Astrocyte (in vitro differentiated cells and primary cell): ENCODE results near the gene FAF2. TPM values are rescaled to one million over a fixed set of nuclear protein-coding genes. Genes with fewer than 3 reads are reported as not detected.

Experiments
- DNase-seq: peaks from one replicate; pipeline ENCODE4 v3.0.0-alpha.2; 2010; ENCODE audit warnings: low read depth
- FAIRE-seq: peaks from 2 replicates; lab custom pipeline; 2011; peaks lifted over from hg19 to GRCh38; lab: Jason Lieb, UNC
- H2AFZ ChIP-seq: 2 replicates; pipeline ENCODE4 v1.6.0; 2012; ENCODE audit warnings: low read depth, low read length, inconsistent platforms
- H3K27ac ChIP-seq: 2 replicates; pipeline ENCODE4 v1.5.1; 2011; ENCODE audit warnings: low read depth, low read length, inconsistent platforms
- H3K27me3 ChIP-seq: 2 replicates; pipeline ENCODE4 v1.6.0; 2011; ENCODE audit warnings: low read length, inconsistent platforms; ENCODE audit not compliant: insufficient read depth
- H3K36me3 ChIP-seq: 2 replicates; pipeline ENCODE4 v1.5.1; 2011; ENCODE audit warnings: low read length, inconsistent platforms; ENCODE audit not compliant: insufficient read depth
- H3K4me1 ChIP-seq: 2 replicates; pipeline ENCODE4 v1.5.1; 2011; ENCODE audit warnings: low read length, inconsistent platforms; ENCODE audit not compliant: insufficient read depth
- H3K4me2 ChIP-seq: 2 replicates; pipeline ENCODE4 v1.6.0; 2012; ENCODE audit warnings: low read length, inconsistent platforms
- H3K4me3 ChIP-seq: 2 replicates; pipeline ENCODE4 v1.5.1; 2011; ENCODE audit warnings: low read depth, mild to moderate bottlenecking, low read length, inconsistent platforms; ENCODE audit not compliant: insufficient read depth
- H3K79me2 ChIP-seq: 2 replicates; pipeline ENCODE4 v1.6.0; 2012; ENCODE audit warnings: mild to moderate bottlenecking, low read length, inconsistent platforms; ENCODE audit not compliant: insufficient read depth
- H3K9ac ChIP-seq: 2 replicates; pipeline ENCODE4 v1.6.0; 2012; ENCODE audit warnings: mild to moderate bottlenecking, low read length, inconsistent platforms
- H3K9me3 ChIP-seq: 2 replicates; pipeline ENCODE4 v1.5.1; 2012; ENCODE audit warnings: low read depth, mild to moderate bottlenecking, low read length, inconsistent platforms; ENCODE audit not compliant: insufficient read depth
- H4K20me1 ChIP-seq: 2 replicates; pipeline ENCODE4 v1.6.0; 2012; ENCODE audit warnings: low read length, inconsistent platforms; ENCODE audit not compliant: insufficient read depth
- H3K27ac Mint-ChIP-seq: one replicate; pipeline ENCODE4 v1.8.0; 2021; ENCODE audit warnings: mild to moderate bottlenecking, mixed read lengths; ENCODE audit not compliant: unreplicated experiment
- H3K27me3 Mint-ChIP-seq: one replicate; pipeline ENCODE4 v1.8.0; 2021; ENCODE audit warnings: low read depth, mixed read lengths; ENCODE audit not compliant: unreplicated experiment
- H3K36me3 Mint-ChIP-seq: one replicate; pipeline ENCODE4 v1.8.0; 2021; ENCODE audit warnings: low read depth, mixed read lengths; ENCODE audit not compliant: unreplicated experiment
- H3K4me1 Mint-ChIP-seq: one replicate; pipeline ENCODE4 v1.8.0; 2021; ENCODE audit warnings: low read depth, mixed read lengths; ENCODE audit not compliant: unreplicated experiment
- H3K4me3 Mint-ChIP-seq: one replicate; pipeline ENCODE4 v1.8.0; 2021; ENCODE audit warnings: mild to moderate bottlenecking, moderate library complexity, mixed read lengths; ENCODE audit not compliant: unreplicated experiment
- H3K9me3 Mint-ChIP-seq: one replicate; pipeline ENCODE4 v1.8.0; 2021; ENCODE audit warnings: mild to moderate bottlenecking, mixed read lengths; ENCODE audit not compliant: unreplicated experiment
- EZH2 ChIP-seq: IDR thresholded peaks from 2 replicates; pipeline ENCODE4 v1.6.1; 2012; ENCODE audit warnings: mild to moderate bottlenecking, low read length, inconsistent platforms; ENCODE audit not compliant: insufficient read depth
- total RNA-seq: library from RNA; stranded (reverse); gene quantifications from 2 replicates; pipeline ENCODE4 v1.2.1, GENCODE V29; 2021
- TF ChIP-seq, protein P1 (sequence below): IDR thresholded peaks from 2 replicates; pipeline ENCODE4 v1.5.1; 2011; ENCODE audit warnings: low read depth, mild to moderate bottlenecking, inconsistent platforms, low read length, moderate library complexity; ENCODE audit not compliant: insufficient read depth

Gene FAF2
- total RNA-seq, 1 donor from 2014 or later, result 56.2 TPM

DNA sequence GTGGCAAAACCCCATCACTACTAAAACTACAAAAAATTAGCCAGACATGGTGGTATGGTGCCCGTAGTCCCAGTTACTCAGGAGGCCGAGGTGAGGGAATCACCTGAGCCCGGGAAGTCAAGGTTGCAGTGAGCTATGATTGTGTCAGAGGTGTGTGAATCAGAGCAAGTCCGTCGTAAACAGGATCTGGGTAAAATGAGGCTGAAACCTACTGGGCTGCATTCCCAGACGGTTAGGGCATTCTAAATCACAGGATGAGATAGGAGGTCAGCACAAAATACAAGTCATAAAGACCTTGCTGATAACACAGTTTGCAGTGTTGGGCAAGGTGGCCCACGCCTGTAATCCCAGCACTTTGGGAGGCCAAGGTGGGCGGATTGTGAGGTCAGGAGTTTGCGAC, 29.9 kb upstream of the FAF2 start:
- H3K4me3 ChIP-seq, result no peak overlapping the region
- peaks cover 5% of the 10 kb centered on the region for H3K27me3 ChIP-seq
- H2AFZ ChIP-seq, result no peak overlapping the region
- H3K27ac ChIP-seq, result no peak overlapping the region
- peaks cover 23% of the 10 kb centered on the region for H4K20me1 ChIP-seq
- no peak overlapping the region for H3K9ac ChIP-seq
- H3K36me3 ChIP-seq, result no peaks in the 10 kb centered on the region
- TF ChIP-seq EZH2, result no peak
- TF ChIP-seq, protein P1, sequence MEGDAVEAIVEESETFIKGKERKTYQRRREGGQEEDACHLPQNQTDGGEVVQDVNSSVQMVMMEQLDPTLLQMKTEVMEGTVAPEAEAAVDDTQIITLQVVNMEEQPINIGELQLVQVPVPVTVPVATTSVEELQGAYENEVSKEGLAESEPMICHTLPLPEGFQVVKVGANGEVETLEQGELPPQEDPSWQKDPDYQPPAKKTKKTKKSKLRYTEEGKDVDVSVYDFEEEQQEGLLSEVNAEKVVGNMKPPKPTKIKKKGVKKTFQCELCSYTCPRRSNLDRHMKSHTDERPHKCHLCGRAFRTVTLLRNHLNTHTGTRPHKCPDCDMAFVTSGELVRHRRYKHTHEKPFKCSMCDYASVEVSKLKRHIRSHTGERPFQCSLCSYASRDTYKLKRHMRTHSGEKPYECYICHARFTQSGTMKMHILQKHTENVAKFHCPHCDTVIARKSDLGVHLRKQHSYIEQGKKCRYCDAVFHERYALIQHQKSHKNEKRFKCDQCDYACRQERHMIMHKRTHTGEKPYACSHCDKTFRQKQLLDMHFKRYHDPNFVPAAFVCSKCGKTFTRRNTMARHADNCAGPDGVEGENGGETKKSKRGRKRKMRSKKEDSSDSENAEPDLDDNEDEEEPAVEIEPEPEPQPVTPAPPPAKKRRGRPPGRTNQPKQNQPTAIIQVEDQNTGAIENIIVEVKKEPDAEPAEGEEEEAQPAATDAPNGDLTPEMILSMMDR, result no peak
- Mint-ChIP-seq H3K27me3 (peaks cover 10% of the 10 kb centered on the region), H3K9me3 (peaks cover 18% of the 10 kb centered on the region), H3K4me3 (peak overlapping the region; percentile 16), H3K4me1 (peaks cover 16% of the 10 kb centered on the region), H3K27ac (peak overlapping the region; percentile 59), H3K36me3 (no peaks in the 10 kb centered on the region)
- H3K4me2 ChIP-seq, result no peak overlapping the region
- FAIRE-seq, result no peak
- H3K4me1 ChIP-seq, result peaks cover 11% of the 10 kb centered on the region
- peaks cover 25% of the 10 kb centered on the region for H3K79me2 ChIP-seq
- H3K9me3 ChIP-seq, result peaks cover 3% of the 10 kb centered on the region
- peak; percentile 35 for DNase-seq

GRCh38 chr5:176420086-176420485, 28.1 kb upstream of the FAF2 start:
- DNase-seq (no peak), FAIRE-seq (no peak)
- Mint-ChIP-seq H3K27me3 (peaks cover 10% of the 10 kb centered on the region), H3K4me3 (no peak overlapping the region), H3K4me1 (peaks cover 11% of the 10 kb centered on the region), H3K36me3 (no peaks in the 10 kb centered on the region), H3K9me3 (peaks cover 19% of the 10 kb centered on the region), H3K27ac (no peak overlapping the region)
- Histone ChIP-seq H3K9me3 (peaks cover 3% of the 10 kb centered on the region), H2AFZ (no peak overlapping the region), H4K20me1 (peaks cover 7% of the 10 kb centered on the region), H3K4me2 (no peak overlapping the region), H3K9ac (no peak overlapping the region), H3K36me3 (no peaks in the 10 kb centered on the region), H3K27ac (no peak overlapping the region), H3K4me1 (peaks cover 11% of the 10 kb centered on the region), H3K79me2 (peaks cover 12% of the 10 kb centered on the region), H3K4me3 (no peak overlapping the region), H3K27me3 (peaks cover 8% of the 10 kb centered on the region)
- TF ChIP-seq, protein P1, result no peak
- TF ChIP-seq EZH2, result no peak

GRCh38 chr5:176420972-176421544, 27.1 kb upstream of the FAF2 start:
- Histone ChIP-seq H4K20me1 (no peaks in the 10 kb centered on the region), H3K9me3 (peaks cover 3% of the 10 kb centered on the region), H3K4me1 (peaks cover 7% of the 10 kb centered on the region), H3K36me3 (no peaks in the 10 kb centered on the region), H3K9ac (no peak overlapping the region), H3K79me2 (peaks cover 2% of the 10 kb centered on the region), H3K4me2 (no peak overlapping the region), H3K27ac (no peak overlapping the region), H3K27me3 (peaks cover 8% of the 10 kb centered on the region), H2AFZ (no peak overlapping the region), H3K4me3 (no peak overlapping the region)
- H3K9me3 Mint-ChIP-seq, result peaks cover 19% of the 10 kb centered on the region
- no peaks in the 10 kb centered on the region for H3K36me3 Mint-ChIP-seq
- FAIRE-seq, result no peak
- peaks cover 11% of the 10 kb centered on the region for H3K4me1 Mint-ChIP-seq
- no peak overlapping the region for H3K27ac Mint-ChIP-seq
- H3K27me3 Mint-ChIP-seq, result peaks cover 10% of the 10 kb centered on the region
- H3K4me3 Mint-ChIP-seq, result no peak overlapping the region
- TF ChIP-seq, protein P1, result no peak
- no peak for TF ChIP-seq EZH2
- DNase-seq, result no peak
